SK-N-SH treated with all-trans-retinoic acid at 6 μM for 48 hours (cell line): ENCODE measurements around the gene TM9SF3.

Experiments used
- ARNTL ChIP-seq: fragments of 450-650 bp; formaldehyde crosslinking; IDR thresholded peaks from 2 replicates; pipeline ENCODE4 v1.5.0; 2020; ENCODE audit warnings: low read depth, mild to moderate bottlenecking, moderate library complexity, borderline replicate concordance
- CSDC2 ChIP-seq: fragments of 250-450 bp; sonication (Bioruptor Pico); IDR thresholded peaks from 2 replicates; pipeline ENCODE4 v1.5.0; 2020; ENCODE audit warnings: mild to moderate bottlenecking, moderate library complexity
- GLIS3 ChIP-seq: fragments of 250-450 bp; sonication (Bioruptor Pico); IDR thresholded peaks from 2 replicates; pipeline ENCODE4 v1.5.0; 2020; ENCODE audit warnings: mild to moderate bottlenecking, moderate library complexity
- ISL1 ChIP-seq: fragments of 250-450 bp; sonication (Bioruptor Pico); IDR thresholded peaks from 2 replicates; pipeline ENCODE4 v2.1.2; 2022; ENCODE audit warnings: mild to moderate bottlenecking, moderate library complexity
- OSR1 ChIP-seq: fragments of 250-450 bp; sonication (Bioruptor Pico); IDR thresholded peaks from 2 replicates; pipeline ENCODE4 v1.8.0; 2022; ENCODE audit warnings: moderate library complexity, mild to moderate bottlenecking, inconsistent platforms
- PPARA ChIP-seq: fragments of 250-450 bp; sonication (Bioruptor Pico); IDR thresholded peaks from 2 replicates; pipeline ENCODE4 v1.5.0; 2020; ENCODE audit warnings: mild to moderate bottlenecking, borderline replicate concordance
- RARB ChIP-seq: fragments of 250-450 bp; sonication (Bioruptor Pico); IDR thresholded peaks from 2 replicates; pipeline ENCODE4 v1.8.0; 2021; ENCODE audit warnings: mild to moderate bottlenecking, moderate library complexity
- TCF4 ChIP-seq: fragments of 250-450 bp; sonication (Bioruptor Pico); IDR thresholded peaks from 2 replicates; pipeline ENCODE4 v1.8.0; 2021; ENCODE audit warnings: mild to moderate bottlenecking, moderate library complexity, borderline replicate concordance
- TOX ChIP-seq: fragments of 250-450 bp; sonication (Bioruptor Pico); IDR thresholded peaks from 2 replicates; pipeline ENCODE4 v1.8.0; 2021; ENCODE audit warnings: mild to moderate bottlenecking, moderate library complexity, borderline replicate concordance
- TF ChIP-seq, protein P1 (sequence below): fragments of 250-450 bp; sonication (Bioruptor Pico); IDR thresholded peaks from 2 replicates; pipeline ENCODE4 v1.8.0; 2020; ENCODE audit warnings: mild to moderate bottlenecking, moderate library complexity, borderline replicate concordance
- TF ChIP-seq, protein P2 (sequence below): fragments of 250-450 bp; sonication (Bioruptor Pico); IDR thresholded peaks from 2 replicates; pipeline ENCODE4 v1.8.0; 2021; ENCODE audit warnings: low read depth, mild to moderate bottlenecking, moderate library complexity, borderline replicate concordance
- TF ChIP-seq, protein P3 (sequence below): fragments of 250-450 bp; sonication (Bioruptor Pico); IDR thresholded peaks from 2 replicates; pipeline ENCODE4 v1.5.1; 2021; ENCODE audit warnings: mild to moderate bottlenecking, moderate library complexity

GRCh38 chr10:96505150-96506136 lies 81.4 kb downstream of the TM9SF3 start:
- TF ChIP-seq OSR1 = no peak
- TF ChIP-seq TOX (CRISPR knock-in tag) = no peak
- no peak for TF ChIP-seq RARB (CRISPR knock-in tag)
- TF ChIP-seq, protein P1, sequence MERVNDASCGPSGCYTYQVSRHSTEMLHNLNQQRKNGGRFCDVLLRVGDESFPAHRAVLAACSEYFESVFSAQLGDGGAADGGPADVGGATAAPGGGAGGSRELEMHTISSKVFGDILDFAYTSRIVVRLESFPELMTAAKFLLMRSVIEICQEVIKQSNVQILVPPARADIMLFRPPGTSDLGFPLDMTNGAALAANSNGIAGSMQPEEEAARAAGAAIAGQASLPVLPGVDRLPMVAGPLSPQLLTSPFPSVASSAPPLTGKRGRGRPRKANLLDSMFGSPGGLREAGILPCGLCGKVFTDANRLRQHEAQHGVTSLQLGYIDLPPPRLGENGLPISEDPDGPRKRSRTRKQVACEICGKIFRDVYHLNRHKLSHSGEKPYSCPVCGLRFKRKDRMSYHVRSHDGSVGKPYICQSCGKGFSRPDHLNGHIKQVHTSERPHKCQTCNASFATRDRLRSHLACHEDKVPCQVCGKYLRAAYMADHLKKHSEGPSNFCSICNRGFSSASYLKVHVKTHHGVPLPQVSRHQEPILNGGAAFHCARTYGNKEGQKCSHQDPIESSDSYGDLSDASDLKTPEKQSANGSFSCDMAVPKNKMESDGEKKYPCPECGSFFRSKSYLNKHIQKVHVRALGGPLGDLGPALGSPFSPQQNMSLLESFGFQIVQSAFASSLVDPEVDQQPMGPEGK = no peak
- TF ChIP-seq ARNTL (CRISPR knock-in tag) = no peak
- TF ChIP-seq TCF4 (CRISPR knock-in tag) = no peak
- TF ChIP-seq, protein P2, sequence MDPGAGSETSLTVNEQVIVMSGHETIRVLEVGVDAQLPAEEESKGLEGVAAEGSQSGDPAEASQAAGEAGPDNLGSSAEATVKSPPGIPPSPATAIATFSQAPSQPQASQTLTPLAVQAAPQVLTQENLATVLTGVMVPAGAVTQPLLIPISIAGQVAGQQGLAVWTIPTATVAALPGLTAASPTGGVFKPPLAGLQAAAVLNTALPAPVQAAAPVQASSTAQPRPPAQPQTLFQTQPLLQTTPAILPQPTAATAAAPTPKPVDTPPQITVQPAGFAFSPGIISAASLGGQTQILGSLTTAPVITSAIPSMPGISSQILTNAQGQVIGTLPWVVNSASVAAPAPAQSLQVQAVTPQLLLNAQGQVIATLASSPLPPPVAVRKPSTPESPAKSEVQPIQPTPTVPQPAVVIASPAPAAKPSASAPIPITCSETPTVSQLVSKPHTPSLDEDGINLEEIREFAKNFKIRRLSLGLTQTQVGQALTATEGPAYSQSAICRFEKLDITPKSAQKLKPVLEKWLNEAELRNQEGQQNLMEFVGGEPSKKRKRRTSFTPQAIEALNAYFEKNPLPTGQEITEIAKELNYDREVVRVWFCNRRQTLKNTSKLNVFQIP (CRISPR knock-in tag) = no peak
- no peak for TF ChIP-seq CSDC2 (CRISPR knock-in tag)
- TF ChIP-seq GLIS3 = no peak
- TF ChIP-seq, protein P3, sequence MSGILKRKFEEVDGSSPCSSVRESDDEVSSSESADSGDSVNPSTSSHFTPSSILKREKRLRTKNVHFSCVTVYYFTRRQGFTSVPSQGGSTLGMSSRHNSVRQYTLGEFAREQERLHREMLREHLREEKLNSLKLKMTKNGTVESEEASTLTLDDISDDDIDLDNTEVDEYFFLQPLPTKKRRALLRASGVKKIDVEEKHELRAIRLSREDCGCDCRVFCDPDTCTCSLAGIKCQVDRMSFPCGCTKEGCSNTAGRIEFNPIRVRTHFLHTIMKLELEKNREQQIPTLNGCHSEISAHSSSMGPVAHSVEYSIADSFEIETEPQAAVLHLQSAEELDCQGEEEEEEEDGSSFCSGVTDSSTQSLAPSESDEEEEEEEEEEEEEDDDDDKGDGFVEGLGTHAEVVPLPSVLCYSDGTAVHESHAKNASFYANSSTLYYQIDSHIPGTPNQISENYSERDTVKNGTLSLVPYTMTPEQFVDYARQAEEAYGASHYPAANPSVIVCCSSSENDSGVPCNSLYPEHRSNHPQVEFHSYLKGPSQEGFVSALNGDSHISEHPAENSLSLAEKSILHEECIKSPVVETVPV = no peak
- no peak for TF ChIP-seq PPARA
- no peak for TF ChIP-seq ISL1 (CRISPR knock-in tag)
